Stimulated activated CD4-positive, alpha-beta T cell treated with anti-CD3 and anti-CD28 coated beads, Interleukin-12 subunit alpha, Interleukin-12 subunit beta, amount 100 ng/mL, for 24 hours (primary cell): ENCODE results near the gene COL6A3.

Experiments
- DNase-seq, 2 experiments: peaks; one replicate each; pipeline ENCODE4 v3.0.0-alpha.2; 2020; ENCODE audit warnings: low read depth in 2 of 2

Gene COL6A3

GRCh38 chr2:237345891-237346640, 67.9 kb downstream of the COL6A3 start:
- DNase-seq: no peak

GRCh38 chr2:237345411-237345810, 68.6 kb downstream of the COL6A3 start:
- no peak for DNase-seq

GRCh38 chr2:237344942-237345341, 69.0 kb downstream of the COL6A3 start:
- no peak for DNase-seq

DNA sequence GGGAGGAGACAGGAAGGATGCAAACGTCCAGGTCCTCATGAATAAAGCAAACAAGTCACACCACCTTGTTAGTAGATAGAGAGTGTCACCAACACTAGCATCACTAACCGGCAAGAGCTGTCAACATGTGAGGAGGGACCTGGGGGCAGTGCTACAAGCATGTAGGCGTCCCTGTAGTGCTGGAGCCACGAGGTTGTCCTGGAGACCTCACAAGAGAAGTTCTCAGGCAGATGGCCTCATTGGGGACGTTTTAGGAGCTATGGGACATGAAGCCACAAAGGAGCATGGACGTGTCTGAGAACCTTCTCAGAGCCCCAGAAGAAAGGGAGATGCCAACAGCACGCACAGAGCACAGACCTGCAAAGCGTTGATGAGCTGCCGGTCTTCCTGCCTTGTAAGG, 70.0 kb downstream of the COL6A3 start:
- DNase-seq: no peak

DNA sequence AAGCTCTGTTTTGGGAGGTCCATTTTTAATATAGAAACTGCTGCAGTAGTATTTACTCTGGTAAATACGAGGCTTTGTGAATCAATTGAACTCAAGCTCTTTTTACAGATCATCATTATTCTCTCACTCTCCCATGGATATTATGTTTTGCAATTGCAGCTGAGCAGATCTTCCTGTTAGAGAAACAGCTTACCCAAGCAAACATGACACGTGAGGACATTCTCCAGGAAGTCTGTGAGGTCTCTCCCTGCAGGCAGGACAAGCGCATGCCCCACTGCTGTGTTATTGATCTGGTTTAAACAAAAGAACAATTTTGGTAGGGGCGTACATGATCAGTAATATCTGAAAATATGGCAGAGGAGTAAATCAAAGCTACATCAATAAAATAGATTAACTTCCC, 72.1 kb downstream of the COL6A3 start:
- DNase-seq: no peak

DNA sequence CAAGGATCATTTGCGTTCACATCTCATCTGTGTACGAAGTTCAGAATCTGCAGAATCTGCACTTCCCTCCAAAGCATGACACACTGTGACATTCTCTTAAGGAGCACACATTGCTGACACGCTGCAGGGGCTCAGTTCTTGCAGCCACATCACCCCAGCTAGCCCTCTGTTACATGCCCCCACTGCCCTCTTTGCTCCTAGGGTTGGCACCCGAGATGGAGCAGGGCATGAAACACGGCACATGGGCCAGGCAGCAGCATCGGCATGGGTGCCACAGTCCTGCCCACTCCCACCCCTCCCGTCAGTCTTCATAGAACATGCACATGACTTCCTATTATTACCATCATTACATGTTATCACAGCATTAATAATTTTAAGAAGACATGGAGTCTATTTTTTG, 76.4 kb downstream of the COL6A3 start:
- DNase-seq: no peak

- no peak for DNase-seq
Observed at GRCh38 chr2:237336131-237336530, 77.8 kb downstream of the COL6A3 start.

GRCh38 chr2:237333748-237334147, 80.2 kb downstream of the COL6A3 start:
- DNase-seq: no peak

DNA sequence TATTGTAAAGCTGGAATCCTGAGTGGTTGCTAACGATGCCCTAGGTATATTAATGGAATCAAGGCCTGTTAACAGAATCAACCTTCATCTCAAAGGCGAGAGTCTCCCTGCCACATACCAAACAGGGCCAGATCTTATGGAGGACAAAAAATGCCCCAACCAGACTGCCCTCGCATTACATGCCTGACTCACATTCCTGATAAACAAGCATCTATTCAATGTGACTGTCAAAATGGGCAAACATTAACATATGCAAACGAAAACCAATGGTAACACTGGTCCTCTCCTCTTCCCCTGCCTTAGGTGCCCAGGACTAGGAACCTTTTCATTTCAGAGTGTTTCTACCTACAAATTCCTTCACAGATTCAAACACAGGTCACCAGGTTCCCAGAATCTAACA, 83.4 kb downstream of the COL6A3 start:
- no peak for DNase-seq

DNA sequence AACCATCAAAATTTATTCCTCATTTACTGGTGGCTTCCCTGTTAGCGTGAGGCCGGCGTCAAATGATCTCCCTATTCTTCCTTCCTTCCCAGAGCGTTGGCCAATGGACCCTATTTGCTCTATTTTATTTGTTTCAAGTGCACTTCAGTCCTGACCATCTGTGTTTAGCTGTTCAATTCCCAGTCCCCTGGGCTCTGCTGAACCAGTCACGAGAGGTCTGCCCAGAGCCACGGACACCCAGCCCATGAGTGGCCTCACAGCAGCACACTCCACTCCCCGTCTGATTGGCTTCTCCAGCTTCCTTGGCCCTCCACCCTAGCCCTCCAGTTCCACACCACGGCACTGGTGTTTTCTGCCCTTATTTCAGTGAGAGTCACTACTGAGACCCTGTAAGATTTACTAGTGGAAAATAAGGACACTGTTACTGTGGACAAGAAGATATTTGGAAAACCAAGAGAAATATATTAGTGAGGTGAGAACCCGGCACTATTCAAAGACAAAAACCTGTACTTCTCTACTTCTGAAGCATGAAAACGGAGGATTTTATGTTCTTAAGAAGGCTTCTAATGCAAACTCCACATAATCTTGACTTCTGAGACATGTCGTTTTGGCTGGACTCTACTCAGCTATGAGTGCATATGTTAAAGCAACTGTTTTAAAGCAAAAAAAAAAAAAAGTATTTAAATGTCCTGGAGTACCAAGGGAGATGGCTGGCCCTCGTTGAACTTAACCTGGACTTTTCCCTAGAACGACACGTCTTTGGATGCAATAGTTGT, 86.6 kb downstream of the COL6A3 start:
- no peak for DNase-seq

DNA sequence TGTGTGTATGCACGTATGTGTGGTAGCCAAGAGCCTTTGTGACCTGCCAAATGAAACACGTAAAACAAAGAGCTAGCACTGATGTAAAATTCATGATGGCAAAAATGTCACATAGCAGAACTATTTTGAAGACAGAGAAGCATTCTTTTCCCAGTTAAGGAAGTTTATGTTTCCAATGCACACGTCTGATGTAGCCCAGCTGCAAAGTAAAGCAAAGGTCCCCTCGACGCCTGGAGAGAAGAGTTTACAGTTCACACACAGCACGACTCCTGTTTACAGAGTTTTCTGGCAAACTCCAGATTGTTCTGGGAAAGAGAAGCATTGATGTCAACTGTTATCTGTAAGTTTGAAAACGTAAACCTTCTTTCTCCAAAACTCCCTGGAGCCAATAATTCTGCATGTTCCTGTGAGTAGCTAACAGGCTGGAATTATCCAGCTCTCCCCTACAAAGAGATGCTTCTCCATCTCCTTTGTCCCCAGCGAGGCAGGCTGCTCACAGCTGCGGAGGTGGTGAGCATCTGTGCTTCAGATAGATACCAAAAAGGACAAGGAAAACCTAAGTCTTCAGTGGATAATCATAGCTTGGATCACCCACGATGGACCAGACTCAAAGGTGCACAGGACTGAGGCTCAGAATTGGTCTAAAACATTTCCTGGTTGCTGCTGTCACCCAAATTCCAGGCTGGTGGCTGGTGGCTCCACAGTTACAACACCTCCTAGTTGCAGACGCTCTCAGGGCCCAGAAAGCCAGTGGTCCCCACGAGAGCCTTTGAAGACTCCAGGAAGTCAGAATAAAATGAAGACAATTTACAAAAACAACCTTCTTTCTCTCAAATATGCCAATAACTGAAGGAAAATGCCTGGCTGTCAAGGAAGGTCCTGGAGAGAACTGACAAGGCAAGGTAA, 87.4 kb downstream of the COL6A3 start:
- DNase-seq: no peak

GRCh38 chr2:237324837-237325236, 89.1 kb downstream of the COL6A3 start:
- DNase-seq: no peak

DNA sequence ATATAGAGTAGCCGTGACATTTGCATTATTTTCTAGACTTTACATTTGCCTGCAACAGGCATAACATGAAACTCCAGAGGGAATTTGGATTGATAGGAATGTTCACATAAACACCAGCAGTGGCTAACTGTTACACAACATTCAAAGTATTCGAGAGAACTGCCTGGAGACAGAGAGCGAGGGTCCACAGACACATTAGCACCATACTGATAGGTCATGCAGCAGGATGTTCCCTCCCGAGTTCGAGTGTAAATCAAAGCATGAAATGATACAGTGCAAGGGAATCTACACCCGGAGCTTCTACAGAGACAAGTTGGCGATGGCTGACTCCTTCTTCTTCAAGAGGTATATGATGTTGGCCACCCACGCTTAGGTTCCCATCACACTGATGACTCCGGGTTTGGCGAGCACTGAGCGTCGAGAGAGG, 89.5 kb downstream of the COL6A3 start:
- no peak for DNase-seq

DNA sequence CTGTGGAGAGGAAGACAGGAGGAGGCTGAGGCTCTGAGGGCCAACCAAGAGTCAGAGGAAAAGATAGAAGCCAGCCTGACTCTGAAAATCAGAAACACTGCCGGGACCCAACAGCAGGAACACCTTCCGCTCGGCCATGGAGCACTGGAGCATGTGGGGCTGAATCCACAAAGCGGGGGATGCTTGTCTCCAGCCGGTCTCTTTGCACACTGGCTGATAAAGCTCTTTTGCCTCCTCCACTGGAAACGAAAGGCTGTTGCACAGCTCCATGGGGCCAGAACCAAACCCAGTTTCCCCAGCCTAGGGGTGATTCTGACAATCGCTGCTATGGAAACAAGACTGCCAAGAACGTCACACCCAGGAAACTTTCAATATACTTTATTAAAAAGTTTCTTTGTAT, 90.3 kb downstream of the COL6A3 start:
- DNase-seq: no peak

DNA sequence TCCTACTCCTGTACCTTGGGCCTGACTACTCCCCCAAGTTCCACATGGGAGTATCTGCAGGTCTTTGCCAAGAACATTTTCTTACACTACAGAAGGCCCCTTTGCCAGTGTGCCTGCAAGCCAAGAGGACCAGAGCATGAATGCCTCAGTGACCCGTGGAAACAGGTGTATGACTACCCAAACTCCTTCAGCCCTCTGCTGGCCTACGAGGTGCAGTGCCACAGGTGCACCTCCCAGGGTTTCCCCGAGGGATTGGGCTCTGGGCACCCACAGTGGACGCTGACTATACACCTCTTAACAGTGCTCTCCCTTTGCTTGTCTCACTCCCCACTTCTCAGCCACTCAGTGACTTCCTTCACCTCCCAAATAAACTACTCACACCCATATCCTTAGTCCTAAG, 91.4 kb downstream of the COL6A3 start:
- no peak for DNase-seq

GRCh38 chr2:237321746-237322145, 92.2 kb downstream of the COL6A3 start:
- DNase-seq: no peak

DNA sequence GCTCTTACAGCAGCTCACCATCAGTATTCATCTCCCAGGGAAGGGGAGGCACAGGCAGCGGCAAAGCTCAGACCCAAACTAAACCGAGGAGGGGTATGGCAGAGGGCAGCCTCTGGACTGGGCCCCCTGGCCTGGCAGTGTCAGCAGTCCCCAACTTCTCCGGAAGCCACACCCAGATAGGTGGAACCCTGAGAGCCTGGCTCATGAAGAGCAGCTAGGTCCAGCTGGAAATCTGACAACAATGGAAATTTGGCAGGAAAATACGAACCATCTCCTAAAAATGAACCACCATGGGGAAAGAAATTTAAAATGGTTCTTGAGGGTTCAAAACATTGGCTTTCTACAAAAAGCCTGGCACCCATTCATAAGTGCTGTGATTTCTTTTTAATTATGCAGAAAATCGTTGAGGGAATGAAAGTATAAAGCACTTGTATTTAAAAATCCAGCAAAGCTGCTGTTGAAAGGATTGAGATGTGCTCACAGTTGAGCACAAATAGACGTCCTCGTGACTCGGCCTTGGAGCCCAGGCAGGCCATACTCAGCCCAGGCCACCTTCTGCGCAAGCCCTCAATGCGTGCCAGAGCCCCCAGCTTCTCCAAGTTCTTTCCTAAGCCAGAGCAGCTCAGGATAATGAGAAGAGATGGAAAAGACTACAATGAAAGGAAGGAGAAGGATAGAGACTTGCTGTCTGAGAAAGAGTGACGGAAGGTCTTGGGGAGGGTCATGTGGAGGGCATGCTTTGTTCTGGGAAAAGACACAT, 93.0 kb downstream of the COL6A3 start:
- DNase-seq: no peak

- no peak for DNase-seq
Observed at GRCh38 chr2:237319887-237320286, 94.1 kb downstream of the COL6A3 start.

DNA sequence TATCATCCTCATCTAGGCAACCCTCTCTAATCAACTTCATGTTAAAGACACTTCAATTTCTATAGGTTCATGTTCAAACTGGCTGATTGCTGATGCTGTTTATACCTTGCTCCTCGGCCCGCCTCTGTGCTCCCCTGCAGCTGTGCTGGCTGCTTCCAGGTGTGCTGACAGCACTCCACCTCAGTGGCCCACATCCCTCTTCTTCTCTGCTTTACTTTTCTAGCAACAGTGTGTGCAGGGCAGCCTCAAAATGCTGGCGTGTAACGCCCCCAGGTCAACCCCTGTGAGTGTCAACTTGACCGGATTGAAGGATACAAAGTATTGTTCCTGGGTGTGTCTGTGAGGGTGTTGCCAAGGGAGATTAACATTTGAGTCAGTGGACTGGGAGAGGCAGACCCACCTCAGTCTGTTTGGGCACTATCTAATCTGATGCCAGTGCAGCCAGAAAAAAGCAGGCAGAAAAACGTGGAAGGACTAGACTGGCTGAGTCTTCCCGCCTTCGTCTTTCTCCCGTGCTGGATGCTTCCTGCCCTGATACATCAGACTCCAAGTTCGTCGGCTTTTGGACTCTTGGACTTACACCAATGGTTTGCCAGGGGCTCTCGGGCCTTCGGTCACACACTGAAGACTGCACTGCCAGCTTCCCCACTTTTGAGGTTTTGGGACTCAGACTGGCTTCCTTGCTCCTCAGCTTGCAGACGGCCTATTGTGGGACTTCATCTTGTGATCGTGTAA, 94.7 kb downstream of the COL6A3 start:
- DNase-seq: no peak

- no peak for DNase-seq
Observed at GRCh38 chr2:237316339-237316738, 97.6 kb downstream of the COL6A3 start.

- DNase-seq: no peak
Observed at GRCh38 chr2:237315829-237316225, 98.1 kb downstream of the COL6A3 start.
